Measurements from ENCODE around the gene CD36. TPM values are rescaled to one million over a fixed set of nuclear protein-coding genes. Genes with fewer than 3 reads are reported as not detected.
"Not testable (repeated sequence)": the region's sequence is repeated elsewhere in the genome, so short reads cannot be mapped to it uniquely, and the experiment has no call there.

CD36 gene
- total RNA-seq, 1 experiment from 2014 or later: 1.2 TPM

GRCh38 chr7:80653244-80653643 lies 14.8 kb downstream of the CD36 start:
- no peak for DNase-seq (ENCODE audit: low spot score)

GRCh38 chr7:80654887-80655340 lies 16.5 kb downstream of the CD36 start:
- DNase-seq (ENCODE audit: low spot score): no peak

GRCh38 chr7:80656029-80656428 lies 17.6 kb downstream of the CD36 start:
- no peak for DNase-seq (ENCODE audit: low spot score)

- peak; percentile 50 for DNase-seq (ENCODE audit: low spot score)
These were observed 20.9 kb downstream of the CD36 start for GRCh38 chr7:80659120-80660055.

DNA sequence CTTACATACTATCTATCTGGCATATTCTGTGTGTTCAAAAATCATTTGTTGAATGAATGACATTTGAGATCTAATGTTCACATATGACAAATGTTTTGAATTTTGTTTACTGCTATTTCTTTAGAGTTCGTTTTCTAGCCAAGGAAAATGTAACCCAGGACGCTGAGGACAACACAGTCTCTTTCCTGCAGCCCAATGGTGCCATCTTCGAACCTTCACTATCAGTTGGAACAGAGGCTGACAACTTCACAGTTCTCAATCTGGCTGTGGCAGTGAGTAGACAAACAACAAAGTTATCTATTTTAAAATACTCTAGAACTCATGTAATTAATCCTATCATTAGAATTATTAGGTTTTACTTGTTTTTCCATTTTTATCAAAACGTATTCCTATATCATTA lies 22.5 kb downstream of the CD36 start:
- no peak for DNase-seq (ENCODE audit: low spot score)

- peak; percentile 21 for DNase-seq (ENCODE audit: low spot score)
These were observed 23.3 kb downstream of the CD36 start for GRCh38 chr7:80661729-80662128.

GRCh38 chr7:80662252-80662651 lies 23.8 kb downstream of the CD36 start:
- DNase-seq (ENCODE audit: low spot score): no peak

DNA sequence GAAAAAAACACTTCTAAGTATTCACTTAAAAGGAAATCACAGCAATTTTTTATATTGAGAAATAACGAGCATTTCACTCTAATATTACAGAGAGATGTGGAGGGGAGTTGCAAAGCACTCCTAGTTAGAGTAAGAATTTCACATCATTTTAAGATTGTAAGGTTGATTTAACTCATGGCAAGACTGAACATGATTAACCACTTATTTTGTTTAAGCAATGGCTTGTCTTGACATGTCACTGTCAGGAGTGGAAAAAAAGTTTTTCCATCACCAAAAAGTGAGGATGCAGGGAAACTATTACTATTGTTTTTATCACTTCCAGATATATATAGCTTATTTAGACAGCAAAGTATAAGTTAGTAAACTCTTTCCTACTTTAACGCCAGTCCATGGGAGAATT lies 27.1 kb downstream of the CD36 start:
- DNase-seq (ENCODE audit: low spot score): no peak

DNA sequence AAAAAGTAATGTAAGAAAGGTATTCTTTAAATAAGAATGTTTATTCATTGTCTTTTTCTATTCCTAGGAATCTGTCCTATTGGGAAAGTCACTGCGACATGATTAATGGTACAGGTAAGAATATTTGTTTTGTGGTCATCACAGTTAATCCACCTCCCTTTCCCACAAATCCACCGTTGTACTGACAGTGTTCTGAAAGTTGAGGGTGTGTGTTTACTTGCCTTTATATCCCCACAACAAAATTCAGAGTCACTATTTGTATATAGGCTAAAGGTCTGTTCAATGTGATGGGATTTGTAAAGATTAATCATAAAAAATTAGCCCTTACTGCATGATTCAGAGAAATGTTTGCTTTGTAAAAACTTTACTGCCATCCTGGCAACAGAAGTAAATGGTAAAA lies 27.9 kb downstream of the CD36 start:
- DNase-seq (ENCODE audit: low spot score): no peak

DNA sequence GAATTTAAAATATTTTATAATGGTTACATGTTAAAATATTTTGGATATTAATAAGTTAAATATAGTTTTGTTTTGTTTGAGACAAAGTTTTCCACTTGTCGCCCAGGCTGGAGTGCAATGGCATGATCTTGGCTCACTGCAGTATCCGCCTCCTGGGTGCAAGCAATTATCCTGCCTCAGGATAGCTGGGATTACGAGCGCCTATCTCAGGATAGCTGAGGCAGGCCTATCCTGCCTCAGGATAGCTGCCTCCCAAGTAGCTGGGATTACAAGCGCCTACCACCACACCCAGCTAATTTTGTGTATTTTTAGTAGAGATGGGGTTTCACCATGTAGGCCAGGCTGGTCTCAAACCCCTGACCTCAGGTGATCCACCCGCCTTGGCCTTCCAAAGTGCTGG lies 30.9 kb downstream of the CD36 start:
- not testable (repeated sequence) for DNase-seq (ENCODE audit: low spot score)

DNA sequence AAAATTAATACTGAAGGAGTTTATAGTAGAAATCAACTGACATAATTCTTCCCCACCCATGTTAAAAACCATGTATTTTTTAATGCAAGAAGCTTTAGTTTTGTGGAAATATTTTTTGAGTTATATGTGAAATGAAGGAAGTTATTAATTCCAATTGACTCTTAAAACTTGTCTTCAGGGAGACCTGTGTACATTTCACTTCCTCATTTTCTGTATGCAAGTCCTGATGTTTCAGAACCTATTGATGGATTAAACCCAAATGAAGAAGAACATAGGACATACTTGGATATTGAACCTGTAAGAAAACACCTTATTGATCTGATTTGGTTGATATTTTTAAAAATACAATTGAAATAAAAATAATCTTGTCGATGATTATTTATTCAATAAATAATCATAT lies 33.3 kb downstream of the CD36 start:
- no peak for DNase-seq (ENCODE audit: low spot score)

DNA sequence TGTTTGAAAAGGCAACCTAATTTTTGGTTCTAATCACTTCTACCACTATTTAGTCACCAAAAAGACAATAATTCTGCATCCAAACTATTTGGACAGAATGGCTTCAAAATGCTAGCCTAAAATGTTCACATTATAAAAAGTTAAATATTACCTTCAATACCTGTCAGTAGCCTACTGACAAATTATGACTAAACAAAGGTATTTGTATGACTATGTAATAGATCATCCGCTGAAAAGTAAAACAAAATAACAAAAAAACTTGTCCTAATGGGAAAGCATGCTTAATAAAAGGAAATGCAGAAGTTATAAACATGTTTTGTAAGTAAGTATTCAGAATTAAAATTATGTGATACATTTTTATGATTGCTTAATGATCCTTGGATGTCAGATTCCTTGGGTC lies 36.6 kb downstream of the CD36 start:
- no peak for DNase-seq (ENCODE audit: low spot score)

- no peak for DNase-seq (ENCODE audit: low spot score)
These were observed 38.0 kb downstream of the CD36 start for GRCh38 chr7:80676404-80676803.

DNA sequence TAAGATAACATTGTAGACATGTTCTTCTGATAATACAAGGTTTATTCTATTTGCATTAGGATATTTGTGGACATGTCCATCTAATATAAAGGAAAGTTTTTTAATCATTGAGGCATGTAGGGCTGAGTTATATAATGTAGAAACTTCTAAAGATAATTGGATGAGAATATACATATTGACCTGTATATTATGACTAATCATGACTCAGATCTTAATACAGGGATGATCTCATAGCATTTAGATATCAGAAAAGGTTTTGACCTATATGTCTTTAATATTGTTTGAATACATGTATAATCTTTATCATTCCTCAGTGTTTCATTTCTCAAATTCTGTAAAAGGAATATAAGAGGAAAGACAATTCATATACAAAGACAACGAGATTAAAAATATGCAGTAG lies 39.2 kb downstream of the CD36 start:
- DNase-seq (ENCODE audit: low spot score): no peak

GRCh38 chr7:80678707-80679106 lies 40.3 kb downstream of the CD36 start:
- no peak for DNase-seq (ENCODE audit: low spot score)

GRCh38 chr7:80679921-80680907 lies 41.8 kb downstream of the CD36 start:
- no peak for DNase-seq (ENCODE audit: low spot score)

DNA sequence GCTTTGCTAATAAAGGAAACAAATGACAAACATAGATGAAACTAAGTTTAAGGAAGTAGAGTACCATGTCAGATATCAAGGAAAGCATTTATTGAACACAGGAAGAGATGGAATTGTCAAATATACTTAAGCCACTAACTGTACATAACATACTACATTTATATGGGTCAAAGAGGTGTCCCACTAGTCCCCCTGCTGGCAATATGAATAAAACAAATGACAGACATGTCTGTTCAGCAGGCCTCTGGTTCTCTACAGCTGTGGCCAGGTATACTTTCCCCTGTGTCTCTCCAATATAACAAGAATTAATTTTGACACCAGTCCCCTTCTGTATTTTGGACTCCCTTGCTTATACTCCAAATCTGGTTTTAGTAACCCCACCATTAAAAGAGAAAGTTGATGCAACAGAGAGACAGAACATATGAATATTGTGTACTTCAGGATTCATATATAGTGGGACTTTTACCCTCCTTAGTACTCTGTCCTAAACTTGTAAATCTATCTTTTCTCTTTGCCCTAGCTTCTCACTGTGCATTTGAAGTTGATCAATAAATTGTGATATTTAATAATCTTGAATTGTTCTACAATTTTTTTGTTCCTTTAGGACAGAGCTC lies 42.9 kb downstream of the CD36 start:
- peak; percentile 59 for DNase-seq (ENCODE audit: low spot score)

DNA sequence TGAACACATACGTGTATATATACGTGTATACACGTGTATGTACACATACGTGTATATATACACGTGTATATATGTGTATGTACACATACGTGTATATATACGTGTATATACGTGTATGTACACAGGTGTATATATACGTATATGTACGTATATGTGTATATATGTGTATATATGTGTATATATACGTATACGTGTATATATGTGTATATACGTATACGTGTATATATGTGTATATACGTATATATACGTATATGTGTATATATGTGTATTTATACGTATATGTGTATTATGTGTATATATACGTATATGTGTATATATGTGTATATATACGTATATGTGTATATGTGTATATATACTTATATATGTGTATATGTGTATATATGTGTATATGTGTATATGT lies 44.3 kb downstream of the CD36 start:
- no peak for DNase-seq (ENCODE audit: low spot score)

DNA sequence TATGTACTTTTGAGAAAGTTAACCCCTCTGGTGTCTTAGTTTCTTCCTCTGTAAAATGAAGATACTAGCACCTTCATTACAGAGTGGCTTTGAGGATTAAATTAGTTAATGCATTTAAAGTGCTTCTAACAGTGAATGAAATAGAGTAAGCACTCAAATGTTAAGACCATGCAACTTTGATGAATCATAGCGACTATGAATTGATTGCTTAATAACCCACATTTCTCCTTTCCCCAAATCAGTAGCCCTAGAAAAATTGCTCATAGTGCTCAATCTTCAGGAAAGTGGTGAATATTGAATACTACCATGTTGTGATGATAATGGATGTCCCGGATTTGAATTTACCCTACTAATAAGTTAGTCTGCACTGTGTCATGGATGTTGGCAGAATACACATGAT lies 48.1 kb downstream of the CD36 start:
- DNase-seq (ENCODE audit: low spot score): no peak

- DNase-seq (ENCODE audit: low spot score): peak; percentile 76
These were observed 60.7 kb downstream of the CD36 start for GRCh38 chr7:80699045-80699638.

DNA sequence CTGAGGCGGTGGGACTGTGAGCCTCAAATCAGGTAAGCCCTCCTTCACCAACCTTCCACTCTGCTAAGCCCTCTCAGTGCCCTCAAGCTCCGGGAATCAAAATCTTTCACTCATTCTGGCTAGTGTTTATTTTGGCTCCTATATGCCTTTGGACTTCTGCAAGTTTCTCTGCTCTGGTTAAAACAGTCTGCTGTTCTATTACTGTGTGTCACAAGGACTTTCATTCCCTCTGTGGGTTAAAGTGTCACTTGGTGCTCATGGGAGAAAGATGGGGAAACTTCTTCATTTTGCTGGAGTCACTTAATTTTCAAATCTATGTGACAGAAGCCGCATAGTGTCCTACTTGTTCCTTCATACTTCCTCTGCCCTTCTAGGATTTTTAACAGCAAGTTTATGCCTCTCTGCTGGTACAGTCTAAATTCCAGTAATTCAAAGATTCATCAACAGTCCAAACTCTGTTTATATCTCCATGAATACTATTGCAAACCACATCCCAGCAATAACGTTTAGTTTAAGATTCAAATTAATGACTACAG lies 61.3 kb downstream of the CD36 start:
- peak; percentile 57 for DNase-seq (ENCODE audit: low spot score)
